Smooth muscle cell (in vitro differentiated cells): ENCODE measurements around the gene MSH4. TPM values are rescaled to one million over a fixed set of nuclear protein-coding genes. Genes with fewer than 3 reads are reported as not detected.

Experiments used
- DNase-seq: peaks from one replicate; lab custom pipeline; 2025; ENCODE audit not compliant: unreplicated experiment; lab: John Stamatoyannopoulos, UW
- H2AFZ ChIP-seq: fragments of 200-600 bp; sonication (generic); 2 replicates; pipeline ENCODE4 v1.6.0; 2016; ENCODE audit warnings: antibody characterized with exemption, low read depth, mild to moderate bottlenecking
- H3F3A ChIP-seq: fragments of 200-600 bp; sonication (generic); 2 replicates; pipeline ENCODE4 v1.6.0; 2017; ENCODE audit warnings: antibody characterized with exemption, low read depth
- H3K27ac ChIP-seq: fragments of 200-600 bp; sonication (generic); 2 replicates; pipeline ENCODE4 v1.5.1; 2016; ENCODE audit warnings: low read depth, mild to moderate bottlenecking
- H3K27me3 ChIP-seq: fragments of 200-600 bp; sonication (generic); 2 replicates; pipeline ENCODE4 v1.6.1; 2016; ENCODE audit warnings: low read depth, mild to moderate bottlenecking
- H3K36me3 ChIP-seq: fragments of 200-600 bp; sonication (generic); 2 replicates; pipeline ENCODE4 v1.5.1; 2016; ENCODE audit warnings: low read depth
- H3K4me1 ChIP-seq: fragments of 200-600 bp; sonication (generic); 2 replicates; pipeline ENCODE4 v1.5.1; 2016; ENCODE audit warnings: low read depth
- H3K4me2 ChIP-seq: fragments of 200-600 bp; sonication (generic); 2 replicates; pipeline ENCODE4 v1.6.0; 2016; ENCODE audit warnings: mild to moderate bottlenecking
- H3K4me3 ChIP-seq: fragments of 200-600 bp; sonication (generic); 2 replicates; pipeline ENCODE4 v1.5.1; 2016; ENCODE audit warnings: mild to moderate bottlenecking
- H3K79me2 ChIP-seq: fragments of 200-600 bp; sonication (generic); 2 replicates; pipeline ENCODE4 v1.6.0; 2016; ENCODE audit warnings: low read depth, mild to moderate bottlenecking
- H3K9ac ChIP-seq: fragments of 200-600 bp; sonication (generic); 2 replicates; pipeline ENCODE4 v1.6.0; 2016; ENCODE audit warnings: low read depth
- H3K9me3 ChIP-seq: fragments of 200-600 bp; sonication (generic); replicated peaks from 2 replicates; pipeline ENCODE4 v1.5.1; 2016; ENCODE audit warnings: low read depth
- H4K20me1 ChIP-seq: fragments of 200-600 bp; sonication (generic); 2 replicates; pipeline ENCODE4 v1.6.0; 2016; ENCODE audit warnings: low read depth
- WGBS: methylation state at CpG from one replicate; pipeline ENCODE4 v1.1.7; 2016; ENCODE audit warnings: low lambda C conversion rate; 5-methylcytosine and 5-hydroxymethylcytosine counted together
- polyA plus RNA-seq: library from polyadenylated mRNA; unstranded; fragments of >200 nt; fragmentation: Nextera tagmentation; extraction: Ambion mirVana; gene quantifications from 2 replicates; pipeline ENCODE4 v1.2.1, GENCODE V29; 2016
- total RNA-seq: library from RNA; depleted of rRNA; stranded (reverse); fragments of >200 nt; gene quantifications from 2 replicates; pipeline ENCODE4 v1.2.3, GENCODE V29; 2014
- TF ChIP-seq, protein P1 (sequence below): fragments of 200-600 bp; sonication (generic); IDR thresholded peaks from 2 replicates; pipeline ENCODE4 v1.5.1; 2017; ENCODE audit warnings: borderline replicate concordance, mild to moderate bottlenecking, antibody characterized with exemption; ENCODE audit not compliant: insufficient read depth, poor library complexity, severe bottlenecking

Gene MSH4
- total and polyA plus RNA-seq, 2 experiments from 2014 or later = not detected

DNA sequence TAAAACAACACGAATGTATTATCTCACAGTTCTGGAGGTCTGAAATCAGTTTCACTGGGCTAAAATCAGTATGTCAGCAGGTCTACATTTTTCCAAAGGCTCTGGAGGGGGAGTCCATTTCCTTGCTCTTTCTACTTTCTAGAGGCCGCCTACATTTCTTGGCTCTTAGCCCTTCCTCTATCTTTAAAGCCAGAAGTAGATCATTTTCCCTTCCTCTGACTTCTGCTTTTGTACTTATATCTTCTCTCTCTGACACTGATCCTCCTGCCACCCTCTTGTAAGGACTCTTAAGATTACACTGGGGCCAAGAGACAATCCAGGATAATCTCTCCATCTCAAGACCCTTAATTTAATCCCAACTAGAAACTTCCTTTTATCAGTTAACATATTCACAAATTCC lies 41.4 kb downstream of the MSH4 start:
- Histone ChIP-seq H3K27me3 (no peaks in the 10 kb centered on the region), H3K27ac (no peak overlapping the region), H3K4me2 (no peak overlapping the region), H3K9me3 (no peaks in the 10 kb centered on the region), H3K9ac (no peak overlapping the region), H3F3A (no peaks in the 10 kb centered on the region), H3K4me3 (no peak overlapping the region), H4K20me1 (no peaks in the 10 kb centered on the region), H3K79me2 (no peaks in the 10 kb centered on the region), H3K4me1 (no peaks in the 10 kb centered on the region), H3K36me3 (no peaks in the 10 kb centered on the region), H2AFZ (no peak overlapping the region)
- no peak for DNase-seq
- WGBS = 80% methylated on average over 2 of the region's 2 CpGs
- TF ChIP-seq, protein P1, sequence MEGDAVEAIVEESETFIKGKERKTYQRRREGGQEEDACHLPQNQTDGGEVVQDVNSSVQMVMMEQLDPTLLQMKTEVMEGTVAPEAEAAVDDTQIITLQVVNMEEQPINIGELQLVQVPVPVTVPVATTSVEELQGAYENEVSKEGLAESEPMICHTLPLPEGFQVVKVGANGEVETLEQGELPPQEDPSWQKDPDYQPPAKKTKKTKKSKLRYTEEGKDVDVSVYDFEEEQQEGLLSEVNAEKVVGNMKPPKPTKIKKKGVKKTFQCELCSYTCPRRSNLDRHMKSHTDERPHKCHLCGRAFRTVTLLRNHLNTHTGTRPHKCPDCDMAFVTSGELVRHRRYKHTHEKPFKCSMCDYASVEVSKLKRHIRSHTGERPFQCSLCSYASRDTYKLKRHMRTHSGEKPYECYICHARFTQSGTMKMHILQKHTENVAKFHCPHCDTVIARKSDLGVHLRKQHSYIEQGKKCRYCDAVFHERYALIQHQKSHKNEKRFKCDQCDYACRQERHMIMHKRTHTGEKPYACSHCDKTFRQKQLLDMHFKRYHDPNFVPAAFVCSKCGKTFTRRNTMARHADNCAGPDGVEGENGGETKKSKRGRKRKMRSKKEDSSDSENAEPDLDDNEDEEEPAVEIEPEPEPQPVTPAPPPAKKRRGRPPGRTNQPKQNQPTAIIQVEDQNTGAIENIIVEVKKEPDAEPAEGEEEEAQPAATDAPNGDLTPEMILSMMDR = no peak

DNA sequence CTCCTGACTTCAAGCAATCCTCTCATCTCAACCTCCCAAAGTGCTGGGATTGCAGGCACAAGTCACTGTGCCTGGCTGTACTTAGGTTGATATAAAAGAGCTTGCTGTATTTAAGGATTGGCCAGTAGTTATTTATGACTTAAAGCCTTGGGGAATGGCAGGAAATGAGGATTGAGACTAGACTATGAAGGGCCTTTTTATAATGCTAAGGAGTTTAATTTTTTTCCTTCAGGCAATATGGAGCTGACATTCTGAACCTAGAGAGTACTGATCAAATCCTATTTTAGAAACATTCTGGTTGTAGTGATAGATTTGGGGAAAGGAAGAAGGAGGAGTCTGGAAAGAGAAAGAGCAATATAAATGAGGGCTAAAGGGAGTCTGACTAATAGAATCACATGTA lies 44.7 kb downstream of the MSH4 start:
- H4K20me1 ChIP-seq = no peaks in the 10 kb centered on the region
- no peaks in the 10 kb centered on the region for H3K36me3 ChIP-seq

DNA sequence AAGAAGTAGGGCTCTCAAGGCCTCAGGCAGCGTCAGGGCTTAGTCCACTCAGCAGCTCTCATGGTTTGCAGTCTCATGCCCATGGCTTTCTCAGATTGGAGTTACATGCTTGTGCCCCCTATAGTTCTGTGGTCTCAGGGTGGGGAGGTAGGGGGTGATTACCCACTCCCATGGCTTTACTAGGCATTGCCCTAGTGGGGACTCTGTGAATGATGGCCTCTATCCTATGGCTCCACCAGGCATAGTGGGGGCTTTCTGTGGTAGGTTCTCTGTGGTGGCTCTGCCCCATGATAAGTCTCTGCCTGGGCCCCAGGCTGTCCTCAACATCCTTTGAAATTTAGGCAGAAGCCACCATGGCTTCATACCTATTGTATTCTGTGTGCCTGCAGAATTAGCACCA lies 48.9 kb downstream of the MSH4 start:
- 0% methylated on average over 1 of the region's 1 CpG for WGBS
- Histone ChIP-seq H3F3A (no peaks in the 10 kb centered on the region), H3K36me3 (no peaks in the 10 kb centered on the region), H3K79me2 (no peaks in the 10 kb centered on the region), H3K9ac (no peak overlapping the region), H3K4me1 (no peaks in the 10 kb centered on the region), H4K20me1 (no peaks in the 10 kb centered on the region), H3K4me2 (no peak overlapping the region), H2AFZ (no peak overlapping the region), H3K9me3 (no peaks in the 10 kb centered on the region), H3K27ac (no peak overlapping the region), H3K4me3 (no peak overlapping the region), H3K27me3 (no peaks in the 10 kb centered on the region)
- DNase-seq = no peak
- TF ChIP-seq, protein P1 = no peak

More for the DNA sequence above, 44.7 kb downstream of the MSH4 start:
- no peak for DNase-seq
- no peak overlapping the region for H3K27ac ChIP-seq
- no peaks in the 10 kb centered on the region for H3K4me1 ChIP-seq
- TF ChIP-seq, protein P1 = no peak
- no peak overlapping the region for H3K4me2 ChIP-seq
- no peak overlapping the region for H3K4me3 ChIP-seq
- H3F3A ChIP-seq = no peaks in the 10 kb centered on the region
- no peaks in the 10 kb centered on the region for H3K9me3 ChIP-seq
- no peak overlapping the region for H3K9ac ChIP-seq
- no peaks in the 10 kb centered on the region for H3K79me2 ChIP-seq
- no peaks in the 10 kb centered on the region for H3K27me3 ChIP-seq
- no peak overlapping the region for H2AFZ ChIP-seq

DNA sequence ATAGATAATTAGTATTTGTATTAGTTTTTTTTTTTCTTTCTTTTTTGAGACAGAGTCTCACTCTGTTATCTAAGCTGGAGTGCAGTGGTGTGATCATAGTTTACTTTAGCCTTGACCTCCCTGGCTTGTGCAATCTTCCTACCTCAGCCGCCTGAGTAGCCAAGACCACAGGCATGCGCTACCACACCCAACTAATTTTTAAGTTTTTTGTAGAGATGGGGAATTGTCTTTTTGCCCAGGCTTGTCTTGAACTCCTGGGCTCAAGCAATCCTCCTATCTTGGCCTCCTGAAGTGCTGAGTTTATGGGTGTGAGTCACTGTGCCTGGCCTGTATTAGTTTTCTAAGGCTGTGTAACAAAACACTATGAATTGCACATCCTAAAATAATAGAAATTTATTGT lies 58.3 kb downstream of the MSH4 start:
- Histone ChIP-seq H3K36me3 (no peaks in the 10 kb centered on the region), H3K9me3 (no peaks in the 10 kb centered on the region), H3K4me1 (no peaks in the 10 kb centered on the region), H4K20me1 (no peaks in the 10 kb centered on the region), H3K4me3 (no peak overlapping the region), H3K9ac (no peak overlapping the region), H3K27ac (no peak overlapping the region), H3K79me2 (no peaks in the 10 kb centered on the region), H3K27me3 (no peaks in the 10 kb centered on the region), H3F3A (no peaks in the 10 kb centered on the region), H3K4me2 (no peak overlapping the region), H2AFZ (no peak overlapping the region)
- 65% methylated on average over 2 of the region's 2 CpGs for WGBS
- no peak for DNase-seq
- TF ChIP-seq, protein P1 = no peak
